Measurements from ENCODE around the gene GRID1.

GRID1 gene

GRCh38 chr10:86204421-86205305 is 161.9 kb downstream of the GRID1 start:
- no peak for DNase-seq

GRCh38 chr10:86203162-86203905 is 163.3 kb downstream of the GRID1 start:
- DNase-seq: no peak

DNA sequence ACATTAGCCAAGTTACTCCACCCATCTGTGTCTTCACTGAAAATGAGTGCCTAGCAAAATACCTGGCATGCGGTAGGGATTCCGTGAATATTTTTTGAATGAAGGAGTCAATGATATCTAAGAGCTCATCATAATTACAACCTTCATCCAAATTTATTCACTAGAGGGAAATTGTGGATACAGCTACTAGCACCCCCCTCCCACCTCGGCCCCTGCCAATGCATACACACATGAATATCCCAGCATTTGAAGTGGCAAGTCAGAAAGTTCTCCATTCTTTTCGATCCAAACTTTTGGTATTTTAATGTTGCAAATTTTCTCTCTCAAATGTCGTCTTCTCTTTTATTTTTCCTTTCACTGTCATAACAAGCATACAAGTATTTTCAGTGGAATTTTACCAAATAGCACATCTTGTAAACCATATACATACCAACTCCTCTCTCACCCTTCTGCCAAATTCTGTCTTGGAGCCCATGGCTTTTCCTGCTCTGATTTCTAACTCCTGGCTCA is 164.3 kb downstream of the GRID1 start:
- no peak for DNase-seq

DNA sequence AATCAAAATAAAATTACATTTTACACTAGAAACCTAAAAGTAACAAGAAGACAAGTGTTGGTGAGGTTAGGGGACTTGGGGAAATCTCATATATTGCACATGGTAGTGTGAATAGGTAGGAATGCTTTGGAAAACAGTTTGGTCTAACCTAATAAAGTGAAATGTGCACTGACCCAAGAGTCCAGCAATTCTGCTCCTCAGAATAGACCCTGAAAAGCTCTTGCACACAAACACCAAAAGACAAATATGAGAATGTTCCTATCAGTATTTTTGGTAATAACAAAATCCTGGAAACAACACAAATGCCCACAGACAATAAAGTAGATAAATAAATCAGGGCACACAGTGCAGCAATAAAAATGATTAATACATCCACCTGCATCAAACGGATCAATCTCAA is 165.7 kb downstream of the GRID1 start:
- DNase-seq: no peak

- no peak for DNase-seq
Measured at GRCh38 chr10:86200269-86200668, 166.3 kb downstream of the GRID1 start.

- DNase-seq: no peak
Measured at GRCh38 chr10:86199041-86199440, 167.6 kb downstream of the GRID1 start.

- no peak for DNase-seq
Measured at GRCh38 chr10:86198271-86198670, 168.3 kb downstream of the GRID1 start.

- DNase-seq: no peak
Measured at GRCh38 chr10:86197166-86197790, 169.3 kb downstream of the GRID1 start.

DNA sequence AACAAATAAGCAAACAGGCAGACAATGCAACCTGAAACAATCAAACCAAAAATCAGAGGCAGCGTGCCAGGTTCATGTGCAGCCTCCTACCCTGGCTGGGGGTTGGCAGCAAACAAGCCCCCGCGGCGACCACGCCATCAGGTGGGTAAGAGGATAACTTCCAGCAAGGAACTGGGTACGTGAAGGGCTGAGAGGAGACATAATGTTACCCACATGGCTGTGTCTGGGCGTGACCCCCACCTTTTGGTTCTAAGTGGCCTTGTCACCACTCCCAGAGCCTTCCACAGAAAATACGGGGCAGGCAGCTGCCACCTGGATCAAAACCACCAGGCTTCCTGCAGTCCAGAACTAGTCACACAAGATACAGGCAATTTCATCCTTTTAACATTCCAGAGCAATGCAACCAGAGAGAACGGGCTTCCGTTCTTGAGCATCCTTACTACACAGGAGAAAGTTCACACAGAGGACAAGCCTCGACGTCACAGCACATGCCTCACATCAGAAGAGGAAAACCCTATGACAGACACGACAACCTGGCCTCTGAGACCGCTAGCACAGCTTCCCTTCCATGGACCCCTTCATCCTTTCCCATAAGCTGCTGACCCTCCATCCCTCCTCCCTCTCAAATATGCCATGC is 171.0 kb downstream of the GRID1 start:
- no peak for DNase-seq

GRCh38 chr10:86194684-86195083 is 171.9 kb downstream of the GRID1 start:
- no peak for DNase-seq

DNA sequence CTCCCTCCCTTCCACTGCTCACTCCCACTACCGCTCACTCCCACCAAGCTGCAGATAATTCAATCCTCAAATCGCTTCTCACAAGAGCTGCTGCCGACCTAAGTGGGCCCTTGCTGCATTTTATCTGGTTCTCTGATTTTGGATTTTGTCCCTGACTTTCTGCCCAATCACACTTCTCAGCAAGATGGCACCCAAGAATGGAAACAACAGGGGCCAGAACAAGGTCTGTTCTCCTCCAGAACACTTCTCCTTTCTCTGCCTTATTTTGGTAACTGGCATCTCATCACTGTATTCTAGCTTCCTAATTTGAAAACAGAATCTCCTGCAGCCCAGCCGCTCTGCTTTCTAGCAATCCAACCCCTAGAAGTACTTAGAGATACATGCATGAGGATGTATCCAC is 172.8 kb downstream of the GRID1 start:
- DNase-seq: no peak

DNA sequence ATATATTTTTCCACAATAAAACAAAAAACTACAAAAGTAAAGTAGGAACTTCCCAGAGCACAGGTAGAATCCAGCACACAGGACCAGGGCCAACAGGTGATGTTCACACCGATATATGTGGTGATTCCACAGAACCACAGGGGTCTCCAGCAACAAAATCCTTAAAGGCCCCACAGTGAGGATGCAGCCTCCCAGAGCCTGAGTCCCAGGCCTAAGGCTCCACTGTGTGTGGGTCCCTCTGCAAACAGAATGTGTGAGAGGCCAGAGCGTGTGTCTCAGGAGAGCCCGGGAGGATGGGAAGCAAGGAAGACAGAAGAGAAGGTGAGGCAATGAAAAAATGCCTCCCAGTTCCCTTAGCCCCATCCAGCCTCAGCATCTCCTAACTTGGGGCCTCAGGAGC is 173.9 kb downstream of the GRID1 start:
- DNase-seq: no peak

DNA sequence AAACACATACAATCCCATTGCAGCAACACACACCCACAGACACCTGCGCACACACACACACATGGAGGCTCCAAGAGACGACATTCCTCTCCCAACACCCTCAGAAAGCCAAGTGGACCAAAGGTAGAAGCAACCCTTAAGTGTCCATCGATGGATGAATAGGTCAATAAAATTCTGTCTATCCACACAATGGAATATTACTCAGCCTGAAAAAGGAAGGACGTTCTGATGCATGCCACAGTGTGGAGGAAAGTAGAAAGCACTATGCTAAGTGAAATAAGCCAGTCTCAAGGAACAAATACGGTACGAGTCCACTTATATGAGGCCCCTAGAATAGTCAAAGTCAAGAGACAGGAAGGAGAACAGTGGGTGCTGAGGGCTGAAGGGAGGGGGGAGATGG is 174.4 kb downstream of the GRID1 start:
- DNase-seq: no peak

GRCh38 chr10:86191686-86192085 is 174.9 kb downstream of the GRID1 start:
- DNase-seq: no peak

- no peak for DNase-seq
Measured at GRCh38 chr10:86191166-86191565, 175.4 kb downstream of the GRID1 start.

DNA sequence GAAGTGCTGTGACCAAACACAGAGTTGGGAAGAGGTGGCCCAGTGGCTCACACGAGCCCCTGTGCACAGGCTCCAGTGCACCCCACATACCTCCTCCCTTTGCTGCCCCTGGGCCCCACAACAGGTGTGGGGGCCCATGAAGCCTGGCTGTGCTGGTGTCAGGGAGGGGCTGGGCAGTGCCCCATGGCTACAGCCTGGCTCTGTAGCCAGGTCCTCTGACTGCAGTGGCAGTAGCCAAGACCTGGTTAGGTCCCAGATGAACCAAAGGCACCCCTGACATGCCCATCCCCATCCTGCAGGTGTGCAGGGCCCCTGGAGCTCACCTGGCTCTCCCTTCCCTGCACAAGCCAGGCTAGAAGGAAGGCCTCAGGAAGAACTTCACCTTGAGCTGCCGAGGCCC is 176.3 kb downstream of the GRID1 start:
- no peak for DNase-seq

DNA sequence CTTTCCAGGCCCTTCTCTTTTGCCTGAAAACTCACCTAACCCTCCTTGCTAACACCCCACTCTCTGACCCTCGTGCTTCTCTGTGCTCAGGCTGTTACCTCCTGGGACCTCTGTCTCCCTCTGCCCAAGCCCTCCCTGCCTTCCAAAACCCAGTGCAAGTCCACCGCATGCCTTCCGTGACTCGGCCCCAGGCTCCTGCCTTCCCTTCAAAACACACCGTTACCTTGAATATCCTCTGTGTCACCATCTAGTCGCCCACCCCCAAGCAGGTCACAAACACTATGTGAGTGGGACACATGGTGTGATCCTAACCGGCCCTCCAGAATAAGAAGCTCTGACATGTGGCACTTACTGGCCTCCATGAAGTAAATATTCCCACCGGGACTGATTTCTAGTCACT is 176.7 kb downstream of the GRID1 start:
- DNase-seq: no peak

- DNase-seq: no peak
Measured at GRCh38 chr10:86188796-86189558, 177.6 kb downstream of the GRID1 start.

GRCh38 chr10:86188326-86188725 is 178.3 kb downstream of the GRID1 start:
- DNase-seq: no peak

GRCh38 chr10:86187499-86188239 is 178.9 kb downstream of the GRID1 start:
- no peak for DNase-seq

GRCh38 chr10:86186633-86187032 is 180.0 kb downstream of the GRID1 start:
- no peak for DNase-seq

DNA sequence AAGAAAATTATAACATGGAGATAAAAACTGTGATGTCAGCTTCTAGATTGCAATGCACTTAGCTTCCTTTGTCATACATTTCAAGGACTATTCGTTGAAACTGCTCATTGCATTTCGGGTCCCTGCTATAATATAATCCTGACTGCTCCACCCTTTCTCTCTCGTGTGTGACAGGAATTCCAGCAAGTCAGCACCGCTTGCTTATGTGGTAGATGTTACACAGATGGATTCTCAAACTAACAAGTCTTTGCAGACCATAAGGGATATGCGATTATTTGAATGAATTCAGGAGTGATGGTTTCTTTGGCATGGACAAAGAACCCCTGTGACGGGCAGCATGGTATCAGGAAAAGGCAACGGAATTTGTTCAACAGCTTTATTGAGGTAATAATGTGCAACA is 184.0 kb downstream of the GRID1 start:
- no peak for DNase-seq
